GM19438 (cell line): ENCODE data around the gene ASS1.

ENCODE experiments used
- ATAC-seq: cut with Tn5 transposase; IDR thresholded peaks from one replicate; pipeline ENCODE4 v1.9.1; 2021; ENCODE audit warnings: low read depth; ENCODE audit not compliant: unreplicated experiment

ASS1 gene

DNA sequence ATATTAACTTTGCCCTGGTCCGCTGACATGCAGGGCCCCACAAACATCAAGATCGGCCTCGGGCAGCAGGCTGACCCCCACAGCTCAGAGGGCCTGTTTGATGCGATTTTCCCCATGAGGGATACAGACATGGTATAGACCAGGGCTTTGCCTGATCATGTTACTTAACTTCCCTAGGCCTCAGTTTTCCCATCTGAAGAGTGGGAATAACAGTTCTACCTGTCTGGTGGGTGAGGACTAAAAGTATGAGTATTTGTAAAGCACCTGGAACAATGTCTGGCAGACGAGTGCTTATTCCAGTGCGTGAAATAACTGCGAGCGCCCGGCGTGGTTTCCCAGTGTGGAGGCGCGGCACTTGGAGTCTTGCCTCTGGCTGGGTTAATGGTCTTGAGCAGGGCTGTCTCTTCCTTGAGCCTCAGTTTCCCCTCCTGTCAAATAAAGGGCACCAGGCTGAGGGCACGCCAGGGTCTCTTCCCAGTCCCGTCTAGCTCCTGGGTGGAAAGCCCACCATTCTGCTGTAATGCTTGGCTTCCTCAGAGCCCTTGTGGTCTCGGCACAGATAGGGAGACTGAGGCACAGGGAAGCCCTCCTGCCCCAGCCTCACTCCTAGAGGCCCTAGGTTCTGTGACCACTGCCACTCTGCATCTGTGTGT is 47.2 kb downstream of the ASS1 start:
- no peak for ATAC-seq

DNA sequence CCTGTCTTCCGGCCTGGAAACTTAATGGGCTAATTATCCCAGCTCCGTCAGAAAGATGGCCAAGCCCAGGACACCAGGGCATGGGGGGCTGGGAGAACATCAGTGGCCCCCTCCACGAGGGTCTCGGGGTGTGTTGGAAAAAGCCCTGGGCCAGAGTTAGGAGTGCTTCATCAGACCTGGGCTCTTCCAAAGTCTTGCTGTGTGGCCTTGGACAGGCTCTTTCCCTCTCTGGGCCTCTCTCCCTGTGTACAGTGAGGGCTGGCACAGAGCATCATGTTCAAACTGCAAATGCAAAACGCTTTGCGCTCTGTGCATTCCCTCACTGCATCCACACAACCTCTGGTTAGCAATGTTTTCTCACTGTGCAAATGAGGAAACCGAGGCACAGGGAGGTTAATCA is 48.3 kb downstream of the ASS1 start:
- ATAC-seq = no peak

DNA sequence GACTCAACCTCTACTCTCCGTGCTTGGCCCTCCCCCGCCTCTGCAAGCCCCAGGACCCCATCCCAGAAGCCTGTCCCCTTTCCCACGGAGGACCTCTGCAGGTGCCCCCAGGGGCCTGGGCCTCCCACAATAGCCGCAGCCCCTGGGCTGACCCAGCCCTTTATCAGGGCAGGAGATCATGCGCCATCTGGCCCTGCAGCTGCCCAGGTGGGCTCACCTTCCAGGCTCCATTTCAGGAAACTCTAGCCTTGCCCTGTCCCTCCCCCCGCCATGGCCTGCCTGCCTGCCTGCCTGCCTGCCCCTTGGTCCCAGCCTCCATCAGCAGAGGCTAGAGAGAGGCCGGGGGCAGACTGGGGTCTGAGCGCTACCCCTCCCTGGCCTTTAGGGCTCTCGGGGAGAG is 48.7 kb downstream of the ASS1 start:
- ATAC-seq = no peak

- ATAC-seq = no peak
Measured at GRCh38 chr9:130495067-130495466, 50.3 kb downstream of the ASS1 start.

DNA sequence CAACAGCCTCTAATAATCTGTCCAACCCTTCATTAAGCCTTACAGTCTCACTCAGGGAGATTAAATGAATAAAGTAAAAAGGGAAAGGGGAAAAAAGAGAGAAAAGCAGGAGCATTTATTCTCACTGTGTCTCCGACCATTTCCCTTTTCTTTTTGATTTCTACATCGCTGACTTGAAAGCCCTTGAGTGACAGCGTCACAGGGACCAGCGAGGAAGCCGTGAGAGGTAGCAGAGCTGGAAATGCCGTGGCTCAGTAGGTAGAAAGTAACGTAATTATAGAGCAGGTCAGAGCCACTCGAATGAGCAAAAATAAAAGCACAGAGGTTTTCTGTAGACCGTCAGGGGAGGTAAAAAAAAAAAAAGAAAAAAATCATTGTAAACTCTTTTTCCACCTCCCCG is 52.4 kb downstream of the ASS1 start:
- ATAC-seq = no peak

DNA sequence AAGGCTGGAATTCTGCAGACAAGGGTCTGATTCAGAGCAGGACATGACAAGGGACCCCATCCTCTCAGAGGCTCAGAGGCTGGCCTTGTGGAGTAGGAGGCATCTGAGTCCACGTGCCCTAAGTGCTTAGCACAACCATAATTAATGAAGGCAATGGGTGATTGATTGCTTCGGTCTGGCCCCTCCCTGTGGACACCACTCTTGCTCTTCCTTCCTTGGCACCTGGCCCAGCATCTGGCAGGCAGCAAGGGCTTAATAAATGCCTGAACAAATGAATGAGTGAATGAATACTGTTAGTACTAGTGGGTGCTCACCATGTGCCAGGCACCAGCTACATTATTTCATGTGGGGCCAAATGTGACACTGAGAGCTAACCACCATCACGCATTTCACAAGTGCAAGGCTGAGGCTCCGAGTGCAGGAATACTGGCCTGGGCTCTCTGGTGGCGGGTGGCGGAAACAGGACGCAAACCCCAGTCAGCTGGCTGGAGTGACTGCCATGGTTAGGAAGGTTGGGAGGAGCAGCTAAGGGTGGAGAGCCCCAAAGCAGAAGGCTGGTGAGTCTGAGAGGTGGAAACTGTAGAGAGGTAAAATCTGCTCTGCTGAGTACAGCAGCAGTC is 53.6 kb downstream of the ASS1 start:
- ATAC-seq = no peak

DNA sequence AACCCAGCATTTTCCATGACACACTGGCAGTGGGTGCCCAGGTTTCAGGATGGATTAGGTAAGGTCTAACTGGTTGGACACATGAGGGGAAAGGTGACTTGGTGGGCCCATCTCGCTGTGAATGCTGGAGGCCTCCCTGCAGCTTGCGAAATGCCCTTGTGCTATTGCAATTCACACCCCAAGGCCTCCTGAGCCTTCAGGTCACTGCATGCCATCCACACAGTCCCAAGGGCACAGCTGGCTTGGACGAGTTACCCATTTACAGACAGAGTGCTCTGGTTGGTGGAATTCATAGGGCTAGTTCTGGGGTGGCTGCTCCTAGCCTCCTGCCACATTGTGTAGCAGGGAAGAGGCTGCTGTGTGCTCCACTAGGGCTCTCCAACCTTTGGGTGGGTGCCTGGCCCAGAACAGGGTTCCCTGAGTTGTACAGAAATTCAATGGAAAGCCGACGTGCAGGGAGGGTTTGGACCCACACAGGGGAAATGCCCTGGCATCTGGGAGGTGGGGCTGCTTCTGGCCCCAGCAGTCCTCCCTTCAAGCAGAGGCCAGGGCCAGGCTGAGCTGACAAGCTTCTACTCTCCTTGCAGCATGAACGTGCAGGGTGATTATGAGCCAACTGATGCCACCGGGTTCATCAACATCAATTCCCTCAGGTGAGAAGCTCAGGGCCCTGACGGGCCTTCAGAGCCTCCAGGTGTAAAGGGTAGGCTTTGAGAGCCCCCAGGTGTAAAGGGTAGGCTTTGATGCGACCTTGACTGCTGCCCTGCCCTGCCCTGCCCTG is 54.3 kb downstream of the ASS1 start:
- ATAC-seq = no peak

DNA sequence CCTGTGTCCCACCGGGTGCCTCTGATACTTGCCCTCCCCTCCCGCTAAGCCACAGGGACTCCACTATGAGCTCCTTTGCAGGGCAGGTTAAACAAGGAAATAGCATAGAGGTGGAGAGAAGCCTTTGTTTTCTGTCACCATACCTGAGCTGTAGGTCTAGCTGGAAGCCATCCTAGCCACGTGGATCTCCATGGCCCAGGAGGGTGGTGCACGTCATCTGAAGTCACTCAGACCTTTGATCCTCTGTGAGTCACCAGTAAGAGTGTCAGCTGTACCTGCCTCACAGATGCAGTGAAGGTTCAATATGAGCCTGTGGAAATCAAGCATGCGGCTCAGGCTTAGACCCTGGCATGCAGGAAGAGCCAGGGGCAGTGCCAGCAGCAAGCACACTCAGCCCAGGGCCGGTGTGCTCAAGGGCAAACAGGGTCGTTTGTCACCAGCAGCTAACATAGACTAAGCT is 55.1 kb downstream of the ASS1 start:
- no peak for ATAC-seq

DNA sequence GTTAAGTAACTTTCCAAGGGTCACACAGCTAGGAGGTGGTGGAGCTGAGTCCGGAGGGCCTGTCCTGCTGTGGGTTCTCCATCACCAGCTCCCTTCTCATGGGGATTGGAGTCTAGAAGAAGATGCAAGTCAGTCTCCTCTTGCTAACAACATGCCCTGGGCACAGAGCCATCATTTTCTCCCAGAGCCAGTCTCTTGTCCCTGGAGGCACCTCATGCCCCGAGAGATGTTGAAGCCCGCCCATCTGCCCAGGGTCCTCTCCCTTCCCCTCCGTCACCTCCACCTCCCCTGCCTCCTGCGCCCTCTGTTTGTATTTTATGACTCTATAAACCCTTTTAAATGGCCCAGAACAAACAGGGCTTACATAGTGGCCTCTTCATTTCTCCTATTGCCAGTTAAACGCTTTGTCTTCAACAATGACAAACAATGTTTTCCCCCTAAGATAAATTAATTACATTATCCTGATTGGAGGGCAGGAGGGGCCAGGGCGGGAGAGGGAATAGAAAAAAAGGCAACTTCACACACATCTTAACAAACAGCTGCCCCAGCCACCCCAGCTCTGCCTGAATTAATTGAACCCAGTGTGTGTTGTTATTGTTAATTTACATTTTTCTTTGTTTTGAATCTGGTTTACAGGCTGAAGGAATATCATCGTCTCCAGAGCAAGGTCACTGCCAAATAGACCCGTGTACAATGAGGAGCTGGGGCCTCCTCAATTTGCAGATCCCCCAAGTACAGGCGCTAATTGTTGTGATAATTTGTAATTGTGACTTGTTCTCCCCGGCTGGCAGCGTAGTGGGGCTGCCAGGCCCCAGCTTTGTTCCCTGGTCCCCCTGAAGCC is 55.8 kb downstream of the ASS1 start:
- no peak for ATAC-seq

GRCh38 chr9:130501639-130502038 is 56.9 kb downstream of the ASS1 start:
- no peak for ATAC-seq

DNA sequence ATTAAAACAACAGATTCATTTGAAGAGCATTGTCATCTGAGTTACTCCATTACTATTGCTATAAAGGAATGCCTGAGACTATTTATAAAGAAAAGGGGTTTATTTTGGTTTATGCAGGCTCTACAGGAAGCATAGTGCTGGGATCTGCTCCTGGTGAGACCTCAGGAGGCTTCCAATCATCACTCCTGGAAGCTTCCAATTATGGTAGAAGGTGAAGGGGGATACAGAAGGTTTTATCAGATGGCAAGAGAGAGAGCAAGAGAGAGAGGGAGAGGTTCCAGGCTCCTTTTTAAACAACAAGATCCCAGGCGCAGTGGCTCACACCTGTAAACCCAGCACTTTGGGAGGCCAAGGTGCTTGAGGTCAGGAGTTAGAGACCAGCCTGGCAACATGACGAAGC is 63.5 kb downstream of the ASS1 start:
- ATAC-seq = no peak

- no peak for ATAC-seq
Measured at GRCh38 chr9:130512199-130512598, 67.4 kb downstream of the ASS1 start.

GRCh38 chr9:130513078-130513477 is 68.3 kb downstream of the ASS1 start:
- ATAC-seq = no peak

DNA sequence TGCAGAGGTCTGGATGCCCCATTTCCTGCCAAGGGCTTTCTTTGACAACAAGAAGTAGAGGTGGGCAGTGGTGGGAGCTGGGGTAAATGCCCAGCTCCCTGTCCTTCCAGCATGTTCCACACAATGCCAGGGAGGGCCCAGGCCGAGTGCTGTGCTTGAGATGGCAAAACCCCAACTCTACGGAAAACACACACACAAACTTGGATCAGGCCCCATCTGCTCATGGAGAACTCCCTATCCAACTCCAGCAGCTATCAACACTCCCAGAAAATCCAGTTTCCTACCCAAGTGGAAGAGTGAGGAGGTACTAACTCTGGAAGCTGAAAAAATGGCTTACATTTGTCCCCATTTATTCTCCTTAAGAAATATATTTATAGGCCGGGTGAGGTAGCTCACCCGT is 73.5 kb downstream of the ASS1 start:
- no peak for ATAC-seq

DNA sequence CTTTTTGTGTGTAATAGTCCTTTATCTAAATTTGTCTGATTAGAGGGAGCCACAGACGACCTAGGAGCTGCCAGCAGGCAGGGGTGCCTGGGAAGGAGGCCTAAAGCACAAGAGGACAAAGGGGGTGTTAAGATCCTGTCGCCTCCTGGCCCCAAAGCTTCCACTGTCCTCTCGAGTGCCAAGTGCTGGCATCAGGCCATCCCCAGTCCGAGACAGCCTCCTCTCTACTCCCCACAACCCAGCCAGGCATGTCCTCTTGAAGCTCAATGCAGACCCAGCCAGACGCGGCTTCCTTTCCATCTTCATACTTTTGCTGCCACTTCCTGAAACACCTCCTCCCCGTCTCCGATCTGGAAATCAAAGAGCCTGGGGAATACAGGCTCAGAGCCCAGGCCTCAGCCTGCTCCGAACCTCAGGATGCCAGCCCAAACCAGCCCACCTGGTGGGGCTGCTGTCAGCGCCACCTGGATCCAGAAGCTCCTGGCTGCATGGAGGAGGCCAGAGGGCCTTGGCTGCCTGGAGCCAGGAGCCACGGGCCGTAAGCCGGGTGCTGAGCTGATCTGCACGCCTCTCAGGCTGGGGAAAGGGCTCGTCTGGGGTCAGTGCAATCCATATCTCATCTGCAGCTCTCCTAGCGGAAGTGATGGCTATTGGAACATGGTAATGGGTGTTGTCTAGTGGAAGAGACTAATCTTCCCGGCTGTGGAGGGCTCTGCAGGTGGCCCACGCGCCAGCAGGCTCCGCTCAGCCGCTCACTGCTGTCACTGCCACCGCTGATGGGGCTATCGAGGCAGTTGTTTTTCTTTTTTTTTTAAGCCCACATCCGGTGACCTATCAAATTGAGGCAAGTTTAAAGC is 74.4 kb downstream of the ASS1 start:
- ATAC-seq = no peak

GRCh38 chr9:130519927-130520326 is 75.2 kb downstream of the ASS1 start:
- no peak for ATAC-seq

- ATAC-seq = no peak
Measured at GRCh38 chr9:130521715-130522114, 77.0 kb downstream of the ASS1 start.

DNA sequence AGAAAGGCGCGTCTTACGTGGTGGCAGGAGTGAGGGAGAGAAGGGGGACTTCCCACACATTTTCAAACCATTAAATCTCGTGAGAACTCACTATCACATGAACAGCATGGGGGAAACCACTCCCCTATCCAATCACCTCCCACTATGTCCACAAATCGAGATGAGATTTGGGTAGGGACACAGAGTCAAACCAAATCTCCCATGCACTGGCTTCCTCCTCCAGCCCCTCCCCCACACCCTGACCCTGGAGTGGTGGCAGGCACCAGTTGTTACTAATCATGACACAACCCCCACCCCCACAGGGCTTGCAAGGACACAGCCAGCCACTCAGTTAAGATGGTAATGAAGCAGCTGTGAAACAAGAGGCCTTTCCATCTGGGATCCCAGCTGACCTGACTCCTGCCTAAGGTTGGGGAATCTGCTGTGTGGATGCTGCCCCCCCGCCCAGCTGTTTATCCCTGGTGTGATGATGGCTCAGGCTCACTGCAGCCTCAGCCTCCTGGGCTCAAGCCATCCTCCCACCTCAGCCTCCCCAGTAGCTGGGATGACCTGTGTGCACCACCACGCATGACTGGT is 77.6 kb downstream of the ASS1 start:
- ATAC-seq = no peak

- no peak for ATAC-seq
Measured at GRCh38 chr9:130523921-130524320, 79.2 kb downstream of the ASS1 start.
